Sigmoid colon (tissue), 7 donors: ENCODE results near the gene APRT. TPM values are rescaled to one million over a fixed set of nuclear protein-coding genes. Genes with fewer than 3 reads are reported as not detected.
"Not testable (repeated sequence)": the region's sequence is repeated elsewhere in the genome, so short reads cannot be mapped to it uniquely, and the experiment has no call there.

Source experiments
- DNase-seq: peaks from one replicate; pipeline ENCODE4 v3.0.0-alpha.2; 2019
- H3K27ac ChIP-seq, 4 donors: fragments of 200-600 bp; sonication (generic); one replicate each; pipeline ENCODE4 v1.5.1; 2016 to 2019; ENCODE audit warnings: mild to moderate bottlenecking in 1 of 4
- H3K27me3 ChIP-seq, 3 donors: fragments of 200-600 bp; sonication (generic); one replicate each; pipeline ENCODE4 v1.5.1; 2019; ENCODE audit warnings: mild to moderate bottlenecking in 1 of 3
- H3K36me3 ChIP-seq, 4 donors: fragments of 200-600 bp; sonication (generic); one replicate each; pipeline ENCODE4 v1.5.1; 2016 to 2019
- H3K4me1 ChIP-seq, 4 donors: fragments of 200-600 bp; sonication (generic); one replicate each; pipeline ENCODE4 v1.5.1; 2017 to 2019
- H3K4me3 ChIP-seq, 4 donors: fragments of 200-600 bp; sonication (generic); one replicate each; pipeline ENCODE4 v1.5.1; 2017 to 2019; ENCODE audit warnings: mild to moderate bottlenecking in 2 of 4, moderate library complexity in 1 of 4
- H3K9me3 ChIP-seq, 4 donors: fragments of 200-600 bp in 3 of 4; sonication (generic) in 3 of 4; one replicate each; pipeline versions ENCODE4 v1.5.1 to v1.6.1; 2013 to 2019
- CTCF ChIP-seq, 4 experiments: fragments of 450-650 bp in 3 of 4; fragments of 200-600 bp in 1 of 4; IDR thresholded peaks; one replicate each; pipeline ENCODE4 v1.5.1; 2016 to 2019; ENCODE audit warnings: antibody characterized with exemption in 4 of 4, mild to moderate bottlenecking in 3 of 4, moderate library complexity in 2 of 4
- EP300 ChIP-seq, 4 donors: sonication (generic); formaldehyde crosslinking; IDR thresholded peaks; one replicate each; pipeline ENCODE4 v1.6.1; 2017; ENCODE audit warnings: antibody characterized with exemption in 4 of 4
- POLR2A ChIP-seq, 2 donors: fragments of 450-650 bp; IDR thresholded peaks; one replicate each; pipeline ENCODE4 v1.6.1; 2016; ENCODE audit warnings: antibody characterized with exemption in 2 of 2, mild to moderate bottlenecking in 2 of 2, moderate library complexity in 2 of 2
- POLR2AphosphoS5 ChIP-seq, 4 donors: sonication (generic); formaldehyde crosslinking; IDR thresholded peaks; one replicate each; pipeline ENCODE4 v1.6.1; 2017; ENCODE audit warnings: antibody characterized with exemption in 4 of 4
- WGBS, 2 donors: extraction: QIAGEN DNeasy Blood & Tissue Kit; methylation state at CpG; one replicate each; pipeline ENCODE4 v1.1.7; 2013; 5-methylcytosine and 5-hydroxymethylcytosine counted together
- intact Hi-C: fragments of 100-400 bp; cut with DNase I; formaldehyde crosslinking; loops from one replicate; pipeline ENCODE4 v1.15.1; 2023
- polyA plus RNA-seq, 3 donors: library from polyadenylated mRNA; stranded (reverse); fragments of 200-250 nt; gene quantifications; one replicate each; pipeline ENCODE4 v1.2.3, GENCODE V29; 2013
- total RNA-seq, 4 donors: library from RNA; depleted of rRNA; stranded (reverse); fragments of >200 nt; gene quantifications; one replicate each; pipeline ENCODE4 v1.1.0, GENCODE V29; 2016
- donor health status: healthy with polysubstance abuse.
- donor health status: Bipolar disorder and iron deficiency.
- donor health status: healthy.

APRT gene
- total and polyA plus RNA-seq, 7 donors = 56.6 to 329 (median 78.3) TPM

GRCh38 chr16:88775825-88776224 is 35.9 kb downstream of the APRT start:
- peaks cover 0 to 100% (median 100%) of the 10 kb centered on the region in 4 donors for H3K4me1 ChIP-seq

GRCh38 chr16:88774544-88775393 is 37.0 kb downstream of the APRT start:
- Histone ChIP-seq H3K4me1 (peaks cover 0 to 100% (median 100%) of the 10 kb centered on the region in 4 donors), H3K9me3 (no peaks in the 10 kb centered on the region), H3K4me3 (peak overlapping the region in 1 of 4 donors; percentile 10), H3K36me3 (no peaks in the 10 kb centered on the region), H3K27me3 (no peaks in the 10 kb centered on the region), H3K27ac (peak overlapping the region; percentile 89 to 100 (median 96))
- intact Hi-C loops = loop anchor here (10.0 kb wide), 1 partner anchor 920 kb away; no protein-coding TSS in a partner anchor
- WGBS, 2 donors = 93 to 94% methylated on average over 32 of the region's 32 CpGs
- no peak for DNase-seq
- TF ChIP-seq POLR2AphosphoS5 (IDR thresholded peaks at IDR 0.05) (no peak), CTCF (IDR thresholded peaks at IDR 0.05) (no peak), POLR2A (IDR thresholded peaks at IDR 0.05) (no peak), EP300 (IDR thresholded peaks at IDR 0.05) (no peak)

More at GRCh38 chr16:88775825-88776224, 35.9 kb downstream of the APRT start:
- intact Hi-C loops = loop anchor here (10.0 kb wide), 1 partner anchor 921 kb away; no protein-coding TSS in a partner anchor
- Histone ChIP-seq H3K4me3 (no peak overlapping the region), H3K9me3 (no peaks in the 10 kb centered on the region), H3K27me3 (no peaks in the 10 kb centered on the region), H3K27ac (peak overlapping the region; percentile 35 to 100 (median 96)), H3K36me3 (no peaks in the 10 kb centered on the region)
- no peak for TF ChIP-seq EP300 (IDR thresholded peaks at IDR 0.05)
- TF ChIP-seq POLR2AphosphoS5 (IDR thresholded peaks at IDR 0.05) = no peak
- no peak for TF ChIP-seq POLR2A (IDR thresholded peaks at IDR 0.05)
- TF ChIP-seq CTCF (IDR thresholded peaks at IDR 0.05) = no peak
- DNase-seq = no peak
- WGBS, 2 donors = 86 to 92% methylated on average over 18 of the region's 18 CpGs

- Histone ChIP-seq H3K36me3 (no peaks in the 10 kb centered on the region), H3K9me3 (no peaks in the 10 kb centered on the region), H3K27me3 (no peaks in the 10 kb centered on the region), H3K4me1 (peaks cover 0 to 100% (median 100%) of the 10 kb centered on the region in 4 donors), H3K4me3 (no peak overlapping the region), H3K27ac (peak overlapping the region; percentile 89 to 100 (median 96))
- peak; percentile 85 for DNase-seq
- peak in 1 of 4 donors; percentile 17 for TF ChIP-seq POLR2AphosphoS5 (IDR thresholded peaks at IDR 0.05)
- TF ChIP-seq EP300 (IDR thresholded peaks at IDR 0.05) = no peak
- intact Hi-C loops = loop anchor here (10.0 kb wide), 1 partner anchor 919 kb away; no protein-coding TSS in a partner anchor
- WGBS, 2 donors = 60 to 70% methylated on average over 12 of the region's 12 CpGs
Measured at GRCh38 chr16:88773812-88774291, 37.9 kb downstream of the APRT start.

GRCh38 chr16:88772871-88773811 is 38.6 kb downstream of the APRT start:
- no peaks in the 10 kb centered on the region for H3K9me3 ChIP-seq
- TF ChIP-seq EP300 (IDR thresholded peaks at IDR 0.05) = peak in 2 of 4 donors; percentile 22 to 92
- TF ChIP-seq POLR2AphosphoS5 (IDR thresholded peaks at IDR 0.05) = peak; percentile 34 to 90 (median 72)
- no peak for TF ChIP-seq CTCF (IDR thresholded peaks at IDR 0.05)
- no peak for TF ChIP-seq POLR2A (IDR thresholded peaks at IDR 0.05)
- no peaks in the 10 kb centered on the region for H3K36me3 ChIP-seq
- H3K4me1 ChIP-seq = peaks cover 0 to 100% (median 100%) of the 10 kb centered on the region in 4 donors
- DNase-seq = peak; percentile 96
- WGBS, 2 donors = 64 to 72% methylated on average over 29 of the region's 29 CpGs
- peak overlapping the region; percentile 89 to 100 (median 96) for H3K27ac ChIP-seq
- H3K4me3 ChIP-seq = no peak overlapping the region
- H3K27me3 ChIP-seq = no peaks in the 10 kb centered on the region
- intact Hi-C loops = loop anchor here (10.0 kb wide), 1 partner anchor 918 kb away; no protein-coding TSS in a partner anchor

GRCh38 chr16:88771781-88772180 is 39.9 kb downstream of the APRT start:
- H3K27me3 ChIP-seq, H3K9me3 ChIP-seq, DNase-seq, H3K36me3 ChIP-seq, H3K4me3 ChIP-seq: not testable (repeated sequence)
- peak overlapping the region; percentile 89 to 100 (median 96) for H3K27ac ChIP-seq
- peaks cover 0 to 100% (median 100%) of the 10 kb centered on the region in 4 donors for H3K4me1 ChIP-seq
- intact Hi-C loops = loop anchor here (10.0 kb wide), 1 partner anchor 917 kb away; no protein-coding TSS in a partner anchor
- WGBS, 2 donors = 83 to 96% methylated on average over 18 of the region's 23 CpGs
